Activated CD4-positive, alpha-beta T cell treated with anti-CD3 and anti-CD28 coated beads, Interleukin-2, Interleukin-4, amounts not matched to agents 100 ng/mL and 50 ng/mL, durations not matched to agents 16 hours and 8 hours (primary cell): ENCODE measurements around the gene ARNT2.

Experiments used
- DNase-seq: peaks from one replicate; pipeline ENCODE4 v3.0.0-alpha.2; 2020; ENCODE audit warnings: low spot score

The ARNT2 gene

GRCh38 chr15:80577552-80578205, 173.5 kb downstream of the ARNT2 start:
- no peak for DNase-seq

- no peak for DNase-seq
These were observed 174.0 kb downstream of the ARNT2 start for GRCh38 chr15:80578206-80578595.

GRCh38 chr15:80578871-80579270, 174.7 kb downstream of the ARNT2 start:
- DNase-seq, result no peak

GRCh38 chr15:80579611-80580010, 175.4 kb downstream of the ARNT2 start:
- DNase-seq, result no peak

GRCh38 chr15:80580106-80580505, 175.9 kb downstream of the ARNT2 start:
- DNase-seq, result no peak

GRCh38 chr15:80580536-80581260, 176.5 kb downstream of the ARNT2 start:
- no peak for DNase-seq

GRCh38 chr15:80581976-80582375, 177.8 kb downstream of the ARNT2 start:
- no peak for DNase-seq

- DNase-seq, result no peak
These were observed 178.7 kb downstream of the ARNT2 start for GRCh38 chr15:80582816-80583423.

- DNase-seq, result no peak
These were observed 180.4 kb downstream of the ARNT2 start for GRCh38 chr15:80584561-80584964.

- DNase-seq, result peak; percentile 9
These were observed 180.9 kb downstream of the ARNT2 start for GRCh38 chr15:80584973-80585525.

GRCh38 chr15:80585544-80586018, 181.4 kb downstream of the ARNT2 start:
- DNase-seq, result no peak

GRCh38 chr15:80586161-80586560, 182.0 kb downstream of the ARNT2 start:
- DNase-seq, result no peak

- no peak for DNase-seq
These were observed 182.8 kb downstream of the ARNT2 start for GRCh38 chr15:80587007-80587406.

- no peak for DNase-seq
These were observed 183.8 kb downstream of the ARNT2 start for GRCh38 chr15:80587816-80588456.

GRCh38 chr15:80588801-80589200, 184.6 kb downstream of the ARNT2 start:
- DNase-seq, result no peak

GRCh38 chr15:80590761-80591355, 186.7 kb downstream of the ARNT2 start:
- no peak for DNase-seq

- DNase-seq, result no peak
These were observed 187.3 kb downstream of the ARNT2 start for GRCh38 chr15:80591471-80591870.

GRCh38 chr15:80591938-80592825, 188.0 kb downstream of the ARNT2 start:
- DNase-seq, result no peak

- no peak for DNase-seq
These were observed 189.4 kb downstream of the ARNT2 start for GRCh38 chr15:80593486-80594030.

GRCh38 chr15:80594091-80594889, 190.1 kb downstream of the ARNT2 start:
- no peak for DNase-seq
